Gastroesophageal sphincter (tissue), 3 donors: ENCODE measurements around the gene FGD5.

ENCODE experiments used
- CTCF ChIP-seq, 4 experiments: fragments of 200-600 bp in 2 of 4; fragments of 450-650 bp in 2 of 4; sonication (generic) in 1 of 4; IDR thresholded peaks; one replicate each; pipeline ENCODE4 v1.5.1; 2017 to 2019; ENCODE audit warnings: antibody characterized with exemption in 4 of 4, mild to moderate bottlenecking in 2 of 4, moderate library complexity in 2 of 4
- EP300 ChIP-seq: sonication (generic); formaldehyde crosslinking; IDR thresholded peaks from one replicate; pipeline ENCODE4 v1.6.1; 2017; ENCODE audit warnings: antibody characterized with exemption, mild to moderate bottlenecking
- POLR2A ChIP-seq, 2 donors: fragments of 450-650 bp; IDR thresholded peaks; one replicate each; pipeline ENCODE4 v1.6.1; 2017; ENCODE audit warnings: antibody characterized with exemption in 2 of 2, mild to moderate bottlenecking in 2 of 2, moderate library complexity in 1 of 2
- POLR2AphosphoS5 ChIP-seq: sonication (generic); formaldehyde crosslinking; IDR thresholded peaks from one replicate; pipeline ENCODE4 v1.6.1; 2017; ENCODE audit warnings: antibody characterized with exemption

- no peak for TF ChIP-seq CTCF (IDR thresholded peaks at IDR 0.05)
- no peak for TF ChIP-seq POLR2A (IDR thresholded peaks at IDR 0.05)
- no peak for TF ChIP-seq EP300
- TF ChIP-seq POLR2AphosphoS5, result no peak
These were observed 7.7 kb upstream of the FGD5 start for GRCh38 chr3:14810801-14811661.
